ENCODE results near the gene DHX16.
A peak's percentile ranks its signal among the peaks of the same experiment; 100 is the strongest.

DHX16 gene

GRCh38 chr6:30691208-30691847 is 18.5 kb upstream of the DHX16 start:
- DNase-seq (ENCODE audit: low read depth) = no peak

GRCh38 chr6:30690403-30691207 is 17.8 kb upstream of the DHX16 start, which contains the start of gene NRM:
NRM (minus strand) TSS chr6:30690984; CDS start chr6:30690974, 10 bp downstream.
- peak; percentile 74 for DNase-seq (ENCODE audit: low read depth)

GRCh38 chr6:30689985-30690384 is 17.2 kb upstream of the DHX16 start:
- DNase-seq (ENCODE audit: low read depth) = no peak

DNA sequence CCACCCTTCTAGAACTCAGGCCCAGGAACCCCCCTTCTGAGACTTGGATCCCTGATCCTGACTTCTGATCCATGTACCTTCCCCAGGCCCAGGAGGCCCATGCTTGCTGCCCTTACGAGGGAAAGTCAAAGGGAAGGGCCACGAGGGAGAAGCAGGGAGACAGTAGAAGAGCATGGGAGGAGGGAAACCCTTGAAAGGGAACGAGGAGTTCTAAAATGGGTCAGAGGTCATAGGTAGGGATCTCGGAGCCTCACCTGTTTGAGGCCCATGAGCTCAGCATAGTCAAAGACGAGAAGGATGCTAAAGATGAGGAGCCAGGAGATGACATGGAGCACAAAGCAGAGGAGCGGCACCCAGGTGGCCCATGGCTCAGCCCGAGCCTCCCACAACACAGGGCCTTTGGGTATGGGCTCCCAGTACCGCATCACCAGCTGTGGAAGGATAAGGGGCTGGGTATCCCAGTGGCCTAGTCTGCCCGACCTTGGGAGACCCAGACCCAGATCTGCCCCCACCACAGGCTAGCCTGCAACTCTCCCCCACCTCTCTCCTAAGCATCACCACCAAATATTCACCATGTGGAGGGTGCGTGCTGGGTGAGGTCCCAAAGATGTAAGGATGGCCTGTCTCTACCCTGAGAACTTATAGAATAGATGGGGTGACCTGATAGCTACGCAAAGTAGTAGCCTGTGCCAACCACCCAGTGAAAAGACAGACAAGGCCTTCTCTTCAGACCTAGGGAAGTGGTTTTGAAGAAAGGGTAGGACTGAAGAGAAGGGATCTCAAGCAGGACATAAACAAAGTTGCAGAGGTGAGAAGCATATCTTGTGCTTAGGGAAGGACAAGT is 16.4 kb upstream of the DHX16 start:
- DNase-seq (ENCODE audit: low read depth) = no peak

- no peak for DNase-seq (ENCODE audit: low read depth)
Measured at GRCh38 chr6:30688569-30688968, 15.8 kb upstream of the DHX16 start.

- DNase-seq (ENCODE audit: low read depth) = peak; percentile 53
Measured at GRCh38 chr6:30687659-30688431, 15.0 kb upstream of the DHX16 start.

DNA sequence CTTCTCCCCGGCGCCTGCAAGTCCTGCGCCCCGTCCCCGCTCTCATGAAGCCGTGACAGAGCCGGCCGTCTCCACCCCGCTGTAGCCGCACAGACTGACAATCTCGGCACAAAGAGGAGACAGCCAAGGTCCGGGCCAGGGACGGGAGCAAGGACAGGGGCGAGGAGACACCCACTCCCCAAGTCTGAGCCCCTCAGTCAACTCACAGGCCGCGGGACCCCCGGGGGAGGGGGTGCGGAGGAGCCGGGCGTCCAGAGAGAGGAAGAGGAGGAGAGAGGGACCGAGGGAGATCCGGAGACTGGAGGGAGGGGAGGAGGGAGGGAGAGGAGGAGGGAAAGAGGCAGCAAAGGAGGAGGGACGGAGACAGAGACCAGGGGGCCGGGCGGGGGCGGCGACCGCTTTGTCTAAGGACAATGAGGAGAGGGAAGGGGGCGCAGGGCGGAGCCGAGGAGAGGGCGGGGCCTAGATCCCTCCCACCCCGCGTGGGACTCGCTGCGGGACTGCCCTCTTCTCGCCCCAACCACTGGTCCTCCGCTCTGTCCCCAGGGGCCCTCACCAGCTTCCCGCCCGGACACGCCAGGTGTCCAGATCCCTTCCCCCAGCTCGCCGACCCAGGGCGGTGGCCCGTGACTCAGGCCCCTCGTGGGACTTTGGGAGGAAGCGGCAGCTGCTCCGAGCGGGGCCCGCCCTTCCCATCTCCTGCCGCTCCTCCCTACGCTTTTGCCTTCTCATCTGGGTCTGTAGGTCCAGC is 14.3 kb upstream of the DHX16 start:
- DNase-seq (ENCODE audit: low read depth) = peak; percentile 94

DNA sequence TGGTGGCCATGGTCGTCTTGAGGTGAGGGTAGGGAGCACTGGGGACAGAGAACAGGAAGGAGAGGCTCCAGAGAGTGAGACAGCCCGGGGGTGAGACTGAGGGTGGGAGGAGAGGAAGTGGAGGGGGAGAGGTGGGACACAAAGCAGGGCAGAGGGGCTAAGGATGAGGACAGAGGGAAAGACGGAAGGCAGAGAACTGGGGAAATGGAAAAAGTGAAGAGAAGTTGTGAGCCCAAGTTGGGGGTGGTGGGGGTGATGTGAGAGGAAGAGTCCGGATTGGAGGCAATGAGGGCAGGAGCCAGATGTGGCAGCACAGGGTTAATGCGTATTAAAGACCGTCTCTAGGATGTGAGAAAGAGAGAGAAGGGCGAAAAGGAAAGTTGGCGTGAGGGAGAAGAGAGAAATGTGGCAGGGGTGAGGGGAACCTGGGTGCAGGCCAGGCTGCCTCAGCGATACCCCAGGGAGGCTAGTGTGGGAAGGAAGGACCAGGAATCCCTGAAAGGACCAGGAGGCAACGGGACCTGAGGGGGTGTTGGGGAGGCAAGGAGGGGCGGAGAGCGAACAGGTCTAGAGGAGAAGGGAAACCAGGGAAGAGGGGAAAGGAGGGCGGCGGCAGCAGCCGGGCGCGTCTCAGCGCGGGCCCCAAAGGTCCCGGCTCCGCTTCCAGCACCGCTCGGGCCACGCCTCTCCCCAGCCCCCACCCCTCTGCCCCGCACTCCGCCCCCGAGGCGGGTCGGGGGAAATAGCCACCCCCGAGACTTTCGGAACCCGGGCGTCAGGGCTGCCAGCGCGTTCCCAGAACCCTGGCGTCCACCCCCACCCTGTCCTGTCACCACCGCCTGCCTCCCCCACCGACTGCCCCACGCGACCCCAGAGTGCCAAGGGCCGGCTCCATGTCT is 13.5 kb upstream of the DHX16 start, which contains the start of gene PPP1R18:
Gene PPP1R18, minus strand, starts transcription at position 637 of the 899 bp plus-strand sequence. Its CDS starts 627 bp downstream, at position 10.
- DNase-seq (ENCODE audit: low read depth) = peak; percentile 47

DNA sequence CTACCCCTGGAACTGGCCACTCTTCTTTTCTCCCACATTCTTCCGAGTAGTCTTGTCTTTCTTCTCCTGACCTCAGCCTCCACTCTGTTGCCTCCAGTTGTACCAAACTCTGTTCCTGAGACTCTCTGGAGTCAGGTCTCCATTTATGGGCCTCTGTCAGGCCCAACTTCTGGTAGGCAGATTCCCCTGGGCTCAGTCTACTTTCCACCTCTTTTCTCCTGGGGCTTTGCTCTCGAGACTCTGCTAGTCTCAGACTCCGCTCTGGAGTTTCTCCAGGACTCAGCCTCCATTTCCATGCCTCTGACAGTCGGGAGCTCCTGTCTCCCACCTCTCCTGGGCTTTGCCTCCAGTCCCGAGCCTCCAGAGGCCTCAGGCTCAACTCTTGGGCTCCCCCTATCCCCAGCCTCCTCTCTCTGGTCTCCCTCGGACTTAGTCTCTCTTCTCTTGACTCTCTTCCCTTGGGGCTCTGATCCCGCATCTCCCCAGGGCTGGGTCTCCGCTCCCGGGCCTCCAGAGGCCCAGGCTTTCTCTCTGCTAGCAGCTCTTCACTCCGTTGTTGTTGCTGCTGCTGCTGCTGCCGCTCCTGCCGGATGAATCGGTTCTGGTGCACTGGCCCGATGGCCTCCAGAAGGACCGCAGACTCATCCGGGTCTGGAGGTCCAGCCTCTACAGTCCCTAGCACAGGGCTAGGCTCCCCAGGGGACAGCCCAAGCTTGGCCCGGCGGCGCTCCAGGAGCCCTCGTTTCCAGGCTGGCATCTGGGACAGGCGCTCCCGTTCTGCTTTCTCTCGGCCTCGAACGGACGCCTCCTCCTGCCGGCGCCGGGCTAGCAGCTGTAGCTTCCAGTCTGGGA is 12.6 kb upstream of the DHX16 start:
- DNase-seq (ENCODE audit: low read depth) = no peak

GRCh38 chr6:30684386-30685156 is 11.8 kb upstream of the DHX16 start:
- DNase-seq (ENCODE audit: low read depth) = no peak

GRCh38 chr6:30683980-30684338 is 11.2 kb upstream of the DHX16 start:
- DNase-seq (ENCODE audit: low read depth) = no peak

DNA sequence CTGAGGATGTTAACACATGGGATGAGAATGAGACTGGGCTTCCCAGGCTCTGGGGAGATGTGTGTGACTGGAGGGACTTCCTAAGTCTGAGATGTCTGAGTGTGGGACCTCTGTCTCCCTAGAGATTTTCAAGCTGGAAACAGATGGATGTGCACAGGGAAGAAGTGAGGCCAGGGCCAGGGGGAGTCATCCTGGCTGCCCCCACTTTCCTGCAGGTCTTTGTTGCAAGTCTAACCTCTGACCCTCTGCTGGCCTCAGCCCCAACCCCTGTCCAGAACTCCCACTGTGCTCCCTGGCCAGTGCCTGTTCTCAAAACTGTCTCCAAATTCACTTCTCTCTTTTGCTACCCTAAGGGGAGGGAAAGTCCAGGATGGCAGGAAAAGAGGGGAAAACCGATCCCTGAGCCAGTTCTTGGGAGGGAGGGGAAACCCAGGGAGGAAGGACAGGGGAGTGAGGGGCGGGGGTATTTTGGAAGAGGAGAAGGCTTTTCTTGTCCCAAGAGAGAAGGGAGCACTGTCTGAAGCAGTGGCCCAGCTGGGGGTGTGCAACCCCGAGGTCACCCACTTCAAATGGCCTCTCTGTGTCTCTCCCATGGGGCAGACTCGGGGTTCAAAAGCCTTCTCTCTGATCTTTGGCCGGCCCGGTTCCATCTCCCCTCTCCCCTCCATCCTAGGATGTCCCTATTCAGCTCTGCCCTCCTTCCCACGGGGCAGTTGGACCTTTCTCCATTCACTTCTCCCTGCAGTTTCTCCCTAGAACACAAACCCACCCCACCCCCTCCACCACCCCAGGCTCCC is 10.6 kb upstream of the DHX16 start:
- no peak for DNase-seq (ENCODE audit: low read depth)

- DNase-seq (ENCODE audit: low read depth) = peak; percentile 76
Measured at GRCh38 chr6:30682143-30683117, 9.6 kb upstream of the DHX16 start.

DNA sequence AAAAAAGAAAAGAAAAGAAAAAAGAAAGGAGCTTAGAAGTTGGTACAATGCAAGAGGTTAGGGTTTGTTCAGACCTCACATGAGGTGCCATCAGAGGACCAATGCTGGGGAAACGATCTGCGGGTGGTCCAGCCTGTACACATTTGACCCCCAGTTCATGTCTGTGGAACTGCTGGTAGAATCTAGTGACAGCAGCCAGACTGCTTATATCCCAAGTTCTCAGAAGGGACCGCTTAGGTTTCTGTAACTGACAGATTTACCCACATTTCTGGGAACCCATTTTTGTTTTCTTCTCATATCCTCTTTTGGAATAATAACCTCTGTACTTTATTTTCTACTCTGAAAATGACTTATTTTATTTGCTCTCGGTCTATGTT is 8.9 kb upstream of the DHX16 start:
- DNase-seq (ENCODE audit: low read depth) = no peak

- no peak for DNase-seq (ENCODE audit: low read depth)
Measured at GRCh38 chr6:30679765-30680535, 7.1 kb upstream of the DHX16 start.
